H1 (cell line): ENCODE results near the gene RAB3C.

ENCODE experiments used
- ATF3 ChIP-seq: IDR thresholded peaks from 2 replicates; pipeline ENCODE4 v1.6.1; 2011; ENCODE audit warnings: low read depth, mild to moderate bottlenecking, low read length; ENCODE audit not compliant: insufficient read depth
- RAD21 ChIP-seq, 2 experiments: IDR thresholded peaks in 1 of 2; conservative IDR thresholded peaks in 1 of 2; 2 replicates each; pipeline ENCODE4 v1.6.1; 2011; ENCODE audit warnings: low read depth in 2 of 2, low read length in 2 of 2, improper control_type of control experiment in 1 of 2, inconsistent platforms in 1 of 2, mild to moderate bottlenecking in 1 of 2, moderate library complexity in 1 of 2

- TF ChIP-seq ATF3 (no peak), RAD21 (IDR thresholded peaks at IDR 0.05 in 1 of 2, conservative IDR thresholded peaks at IDR 0.05 in 1 of 2; ENCODE audit: low read depth in 2 of 2, low read length in 2 of 2) (no peak)
These were observed 154.8 kb downstream of the RAB3C start for GRCh38 chr5:58737671-58738070.
